ENCODE data around the gene GPR119. TPM values are rescaled to one million over a fixed set of nuclear protein-coding genes. Genes with fewer than 3 reads are reported as not detected.

GPR119 gene
- total RNA-seq, 4 donors from 2014 or later = not detected

- no peak for DNase-seq
- intact Hi-C loops (cut with DNase I; ENCODE audit: low total_unique reads) = no loop called here
- Histone ChIP-seq H3K27ac (no peak overlapping the region), H3K36me3 (no peaks in the 10 kb centered on the region), H3K4me3 (no peak overlapping the region), H3K27me3 (no peaks in the 10 kb centered on the region), H3K4me1 (no peaks in the 10 kb centered on the region), H3K9me3 (no peaks in the 10 kb centered on the region)
- TF ChIP-seq CTCF (IDR thresholded peaks at IDR 0.05) = no peak
- no peak for TF ChIP-seq POLR2A (IDR thresholded peaks at IDR 0.05)
These were observed 31.3 kb upstream of the GPR119 start for GRCh38 chrX:130416785-130417184.

GRCh38 chrX:130415201-130415600 is 29.7 kb upstream of the GPR119 start:
- intact Hi-C loops (cut with DNase I; ENCODE audit: low total_unique reads) = no loop called here
- TF ChIP-seq CTCF (IDR thresholded peaks at IDR 0.05) (no peak), POLR2A (IDR thresholded peaks at IDR 0.05) (no peak)

GRCh38 chrX:130414800-130415199 is 29.3 kb upstream of the GPR119 start:
- no peak for DNase-seq
- TF ChIP-seq POLR2A (IDR thresholded peaks at IDR 0.05) (no peak), CTCF (IDR thresholded peaks at IDR 0.05) (no peak)
- intact Hi-C loops (cut with DNase I; ENCODE audit: low total_unique reads) = no loop called here

More at GRCh38 chrX:130415201-130415600, 29.7 kb upstream of the GPR119 start:
- H3K36me3 ChIP-seq = no peaks in the 10 kb centered on the region
- H3K27ac ChIP-seq = no peak overlapping the region
- no peaks in the 10 kb centered on the region for H3K9me3 ChIP-seq
- DNase-seq = no peak
- H3K4me3 ChIP-seq = no peak overlapping the region
- H3K27me3 ChIP-seq = no peaks in the 10 kb centered on the region
- no peaks in the 10 kb centered on the region for H3K4me1 ChIP-seq

GRCh38 chrX:130413415-130413814 is 27.9 kb upstream of the GPR119 start:
- H3K36me3 ChIP-seq = no peaks in the 10 kb centered on the region
- no peaks in the 10 kb centered on the region for H3K9me3 ChIP-seq
- intact Hi-C loops (cut with DNase I; ENCODE audit: low total_unique reads) = no loop called here
- peak in 1 of 2 donors; percentile 21 for DNase-seq
- no peaks in the 10 kb centered on the region for H3K27me3 ChIP-seq
- TF ChIP-seq CTCF (IDR thresholded peaks at IDR 0.05) (no peak), POLR2A (IDR thresholded peaks at IDR 0.05) (no peak)
- no peaks in the 10 kb centered on the region for H3K4me1 ChIP-seq
- no peak overlapping the region for H3K4me3 ChIP-seq
- H3K27ac ChIP-seq = no peak overlapping the region

More at GRCh38 chrX:130414800-130415199, 29.3 kb upstream of the GPR119 start:
- H3K36me3 ChIP-seq = no peaks in the 10 kb centered on the region
- H3K4me3 ChIP-seq = no peak overlapping the region
- H3K9me3 ChIP-seq = no peaks in the 10 kb centered on the region
- no peaks in the 10 kb centered on the region for H3K27me3 ChIP-seq
- H3K4me1 ChIP-seq = no peaks in the 10 kb centered on the region
- no peak overlapping the region for H3K27ac ChIP-seq

- peak overlapping the region; percentile 46 to 51 for H3K4me3 ChIP-seq
- intact Hi-C loops (cut with DNase I; ENCODE audit: low total_unique reads) = no loop called here
- no peak for DNase-seq
- peak overlapping the region; percentile 44 to 76 for H3K27ac ChIP-seq
- H3K27me3 ChIP-seq = no peaks in the 10 kb centered on the region
- TF ChIP-seq POLR2A (IDR thresholded peaks at IDR 0.05) = no peak
- TF ChIP-seq CTCF (IDR thresholded peaks at IDR 0.05) = no peak
- no peaks in the 10 kb centered on the region for H3K4me1 ChIP-seq
- H3K9me3 ChIP-seq = no peaks in the 10 kb centered on the region
- no peaks in the 10 kb centered on the region for H3K36me3 ChIP-seq
These were observed 16.8 kb upstream of the GPR119 start for GRCh38 chrX:130402208-130402684.
